Activated T-cell treated with anti-CD3 and anti-CD28 coated beads, Interleukin-2, amount 50 U/mL, for 72 hours (primary cell): ENCODE measurements around the gene RDH11. TPM values are rescaled to one million over a fixed set of nuclear protein-coding genes. Genes with fewer than 3 reads are reported as not detected.
"Not testable (repeated sequence)": the region's sequence is repeated elsewhere in the genome, so short reads cannot be mapped to it uniquely, and the experiment has no call there.

Experiments
- ATAC-seq, 2 donors: fragments of 150-1000 bp; cut with Tn5 transposase; replicated peaks in 1 of 2; 2 replicates each; pipeline ENCODE4 v1.10.0; 2021; ENCODE audit warnings: moderate library complexity in 2 of 2, mild to moderate bottlenecking in 1 of 2
- DNase-seq, 2 donors: peaks; one replicate each; pipeline ENCODE4 v3.0.0; 2021 to 2022; ENCODE audit warnings: mixed read lengths in 1 of 2
- H3K27ac Mint-ChIP-seq: one replicate; pipeline ENCODE4 v1.8.0; 2022; ENCODE audit warnings: mild to moderate bottlenecking, moderate library complexity, mixed read lengths
- H3K27me3 Mint-ChIP-seq: one replicate; pipeline ENCODE4 v1.8.0; 2022; ENCODE audit warnings: low read depth, mixed read lengths
- H3K36me3 Mint-ChIP-seq, 2 donors: one replicate each; pipeline ENCODE4 v1.8.0; 2022; ENCODE audit warnings: mixed read lengths in 2 of 2, mild to moderate bottlenecking in 1 of 2; ENCODE audit not compliant: insufficient read depth in 2 of 2
- H3K4me1 Mint-ChIP-seq: one replicate; pipeline ENCODE4 v1.8.0; 2022; ENCODE audit warnings: low read depth, mixed read lengths
- H3K4me3 Mint-ChIP-seq, 2 donors: one replicate each; pipeline ENCODE4 v1.8.0; 2022; ENCODE audit warnings: mild to moderate bottlenecking in 2 of 2, mixed read lengths in 2 of 2, moderate library complexity in 2 of 2
- H3K9me3 Mint-ChIP-seq, 2 donors: one replicate each; pipeline ENCODE4 v1.8.0; 2022; ENCODE audit warnings: mixed read lengths in 2 of 2
- total RNA-seq, 2 donors: library from RNA; stranded (reverse); gene quantifications; one replicate each; pipeline ENCODE4 v1.2.3, GENCODE V29; 2022

RDH11 gene
- total RNA-seq, 2 donors from 2014 or later: 47.4 to 49.9 TPM

DNA sequence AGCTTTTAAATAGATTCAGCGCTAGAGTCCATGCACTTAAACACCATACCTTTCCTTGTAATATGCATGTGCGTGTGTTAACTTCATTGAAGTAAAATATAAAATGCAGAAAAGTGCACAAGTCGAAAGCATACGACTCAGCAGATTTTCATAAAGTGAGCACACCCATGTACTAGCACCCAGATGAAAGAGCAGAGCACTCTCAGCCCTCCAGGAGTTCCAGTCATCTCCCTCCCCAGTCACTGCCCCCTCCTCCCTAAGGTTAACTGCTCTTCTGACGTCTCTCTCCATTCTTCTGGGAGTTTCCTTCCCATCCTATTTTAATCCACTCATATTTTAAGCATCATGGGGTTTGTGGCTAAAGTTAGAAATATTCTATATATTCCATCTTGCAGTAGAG lies 26.3 kb upstream of the RDH11 start:
- ATAC-seq: no peak
- peaks cover 11% of the 10 kb centered on the region for H3K4me1 Mint-ChIP-seq

GRCh38 chr14:67719866-67720265 lies 24.3 kb upstream of the RDH11 start:
- no peak overlapping the region for H3K4me3 Mint-ChIP-seq
- peaks cover 42% of the 10 kb centered on the region for H3K27me3 Mint-ChIP-seq
- H3K36me3 Mint-ChIP-seq: no peaks in the 10 kb centered on the region
- H3K9me3 Mint-ChIP-seq: no peaks in the 10 kb centered on the region
- ATAC-seq: no peak
- H3K4me1 Mint-ChIP-seq: peaks cover 11% of the 10 kb centered on the region
- DNase-seq: no peak
- H3K27ac Mint-ChIP-seq: no peak overlapping the region

More for the DNA sequence above, 26.3 kb upstream of the RDH11 start:
- no peak for DNase-seq
- Mint-ChIP-seq H3K4me3 (no peak overlapping the region), H3K9me3 (no peaks in the 10 kb centered on the region), H3K27me3 (peaks cover 54% of the 10 kb centered on the region), H3K27ac (no peak overlapping the region), H3K36me3 (no peaks in the 10 kb centered on the region)

DNA sequence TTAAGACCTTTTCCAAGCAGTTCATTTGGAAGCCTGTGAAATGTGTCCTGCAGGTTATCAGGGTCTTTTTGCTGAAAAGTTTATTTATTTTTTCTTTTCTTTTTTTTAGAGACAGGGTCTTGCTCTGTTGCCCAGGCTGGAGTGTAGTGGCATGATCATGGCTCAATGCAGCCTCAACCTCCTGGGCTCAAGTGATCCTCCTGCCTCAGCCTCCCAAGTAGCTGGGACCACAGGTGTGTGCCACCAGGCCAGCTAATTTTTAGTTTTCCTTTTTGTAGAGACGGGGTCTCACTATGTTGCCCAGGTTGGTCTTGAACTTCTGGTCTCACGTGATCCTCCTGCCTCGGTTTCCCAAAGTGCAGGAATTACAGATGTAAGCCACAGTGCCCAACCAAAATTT lies 23.8 kb upstream of the RDH11 start:
- H3K9me3 Mint-ChIP-seq, H3K36me3 Mint-ChIP-seq, H3K4me3 Mint-ChIP-seq, DNase-seq, H3K27ac Mint-ChIP-seq, ATAC-seq: not testable (repeated sequence)
- Mint-ChIP-seq H3K27me3 (peaks cover 37% of the 10 kb centered on the region), H3K4me1 (peaks cover 11% of the 10 kb centered on the region)

GRCh38 chr14:67718265-67718664 lies 22.7 kb upstream of the RDH11 start:
- Mint-ChIP-seq H3K27ac (no peak overlapping the region), H3K36me3 (no peaks in the 10 kb centered on the region), H3K9me3 (no peaks in the 10 kb centered on the region), H3K27me3 (peaks cover 26% of the 10 kb centered on the region), H3K4me3 (no peak overlapping the region), H3K4me1 (peaks cover 11% of the 10 kb centered on the region)
- no peak for ATAC-seq
- no peak for DNase-seq

DNA sequence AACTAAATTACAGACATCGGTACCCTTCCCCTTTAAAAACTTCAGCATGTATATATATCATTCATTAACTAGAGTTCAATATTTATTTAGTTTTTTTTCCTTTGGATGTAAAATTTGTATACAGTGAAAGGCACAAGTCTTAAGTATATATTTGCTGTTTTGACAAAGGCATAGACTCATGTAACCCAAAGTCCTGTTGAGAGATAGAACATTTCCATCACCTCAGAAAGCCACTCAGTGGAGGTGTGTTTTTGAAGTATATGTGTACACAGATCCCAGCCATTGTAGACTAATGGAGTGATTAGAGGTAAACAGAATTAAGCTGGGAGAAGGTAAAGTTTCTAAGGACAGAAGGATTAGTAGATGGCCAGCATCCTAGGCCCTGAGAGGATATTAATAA lies 21.5 kb upstream of the RDH11 start:
- Mint-ChIP-seq H3K27ac (no peak overlapping the region), H3K36me3 (no peaks in the 10 kb centered on the region), H3K9me3 (no peaks in the 10 kb centered on the region), H3K27me3 (peaks cover 14% of the 10 kb centered on the region), H3K4me3 (no peak overlapping the region), H3K4me1 (peaks cover 3% of the 10 kb centered on the region)
- DNase-seq (no peak), ATAC-seq (no peak)

DNA sequence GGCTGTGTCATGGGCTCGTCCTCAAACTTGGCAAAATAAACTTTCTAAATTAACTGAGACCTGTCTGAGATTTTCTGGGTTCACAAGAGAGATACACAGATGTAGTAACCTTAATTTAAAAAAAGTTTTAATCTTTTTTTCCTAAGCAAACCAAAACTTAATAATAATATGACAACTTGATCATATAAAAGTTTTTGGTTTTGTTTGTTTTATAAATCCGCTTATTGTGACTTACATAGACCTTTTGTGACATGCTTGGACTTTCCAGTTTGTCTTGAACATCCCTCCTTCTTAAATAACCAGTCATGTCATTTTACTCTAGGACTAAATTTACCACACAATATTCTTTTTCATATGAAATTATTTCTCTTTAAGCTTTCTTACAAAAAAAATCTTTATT lies 14.6 kb upstream of the RDH11 start:
- peaks cover 0 to 6% of the 10 kb centered on the region in 2 donors for H3K9me3 Mint-ChIP-seq
- H3K36me3 Mint-ChIP-seq: peaks cover 2 to 7% of the 10 kb centered on the region in 2 donors
- no peak overlapping the region for H3K27ac Mint-ChIP-seq
- H3K27me3 Mint-ChIP-seq: peaks cover 2% of the 10 kb centered on the region
- no peak overlapping the region for H3K4me3 Mint-ChIP-seq
- no peaks in the 10 kb centered on the region for H3K4me1 Mint-ChIP-seq
- DNase-seq: no peak
- no peak for ATAC-seq

- not testable (repeated sequence) for H3K9me3 Mint-ChIP-seq, H3K36me3 Mint-ChIP-seq, H3K27me3 Mint-ChIP-seq, H3K4me1 Mint-ChIP-seq, ATAC-seq, DNase-seq, H3K27ac Mint-ChIP-seq, H3K4me3 Mint-ChIP-seq
Observed at GRCh38 chr14:67709796-67710195, 14.2 kb upstream of the RDH11 start.

GRCh38 chr14:67709346-67709745 lies 13.8 kb upstream of the RDH11 start:
- H3K36me3 Mint-ChIP-seq, DNase-seq, H3K27ac Mint-ChIP-seq, H3K9me3 Mint-ChIP-seq, H3K4me3 Mint-ChIP-seq, H3K4me1 Mint-ChIP-seq, ATAC-seq: not testable (repeated sequence)
- H3K27me3 Mint-ChIP-seq: peaks cover 11% of the 10 kb centered on the region

DNA sequence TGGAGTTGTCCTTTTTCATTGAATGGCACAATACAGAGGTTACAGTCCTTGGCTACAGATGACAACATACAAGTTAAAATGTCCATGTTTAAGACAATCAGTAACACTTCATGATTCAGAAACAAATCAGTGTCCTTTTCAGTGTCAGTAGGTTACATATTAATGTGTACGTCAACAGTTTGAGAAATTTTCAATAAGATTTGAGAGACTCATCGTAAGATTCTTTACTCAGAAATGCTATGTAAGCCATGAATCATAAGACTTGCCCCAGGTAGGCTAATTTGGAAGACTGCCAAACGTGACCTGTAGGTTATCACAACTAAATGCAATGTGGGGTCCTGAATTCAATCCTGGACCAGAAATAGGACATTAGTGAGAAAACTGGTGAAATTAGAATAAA lies 9.6 kb upstream of the RDH11 start:
- Mint-ChIP-seq H3K27ac (no peak overlapping the region), H3K4me3 (no peak overlapping the region), H3K4me1 (peaks cover 13% of the 10 kb centered on the region), H3K27me3 (peaks cover 11% of the 10 kb centered on the region), H3K9me3 (peaks cover 0 to 2% of the 10 kb centered on the region in 2 donors), H3K36me3 (peaks cover 2 to 4% of the 10 kb centered on the region in 2 donors)
- no peak for DNase-seq
- no peak for ATAC-seq

- H3K4me3 Mint-ChIP-seq: no peak overlapping the region
- no peaks in the 10 kb centered on the region for H3K36me3 Mint-ChIP-seq
- ATAC-seq: peak; percentile 69 to 80
- no peaks in the 10 kb centered on the region for H3K9me3 Mint-ChIP-seq
- peak; percentile 39 to 44 for DNase-seq
- peaks cover 11% of the 10 kb centered on the region for H3K27me3 Mint-ChIP-seq
- H3K27ac Mint-ChIP-seq: no peak overlapping the region
- peaks cover 13% of the 10 kb centered on the region for H3K4me1 Mint-ChIP-seq
Observed at GRCh38 chr14:67704484-67705089, 9.0 kb upstream of the RDH11 start.

DNA sequence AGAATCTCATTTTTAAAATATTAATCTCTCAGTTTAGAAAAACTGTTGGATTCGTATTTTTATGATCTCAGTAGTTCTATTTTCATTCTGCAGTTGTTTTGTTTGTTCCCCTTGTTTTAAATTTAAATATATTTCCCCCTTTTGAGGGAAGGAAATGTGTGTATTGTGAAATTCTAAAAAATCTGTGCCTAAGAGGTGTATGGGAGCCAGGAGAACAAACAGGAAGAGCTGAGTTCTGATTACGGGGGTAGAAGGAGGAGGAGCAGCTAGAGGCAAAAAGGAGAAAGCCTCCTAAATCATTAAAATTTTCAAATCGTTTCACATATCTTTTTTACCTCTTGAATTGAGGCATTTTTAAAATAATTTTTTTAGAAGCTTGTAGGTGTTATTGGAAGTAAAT lies 8.4 kb upstream of the RDH11 start:
- DNase-seq (no peak), ATAC-seq (no peak)
- Mint-ChIP-seq H3K27ac (no peak overlapping the region), H3K4me3 (no peak overlapping the region), H3K36me3 (no peaks in the 10 kb centered on the region), H3K4me1 (peaks cover 13% of the 10 kb centered on the region), H3K27me3 (peaks cover 11% of the 10 kb centered on the region), H3K9me3 (no peaks in the 10 kb centered on the region)

DNA sequence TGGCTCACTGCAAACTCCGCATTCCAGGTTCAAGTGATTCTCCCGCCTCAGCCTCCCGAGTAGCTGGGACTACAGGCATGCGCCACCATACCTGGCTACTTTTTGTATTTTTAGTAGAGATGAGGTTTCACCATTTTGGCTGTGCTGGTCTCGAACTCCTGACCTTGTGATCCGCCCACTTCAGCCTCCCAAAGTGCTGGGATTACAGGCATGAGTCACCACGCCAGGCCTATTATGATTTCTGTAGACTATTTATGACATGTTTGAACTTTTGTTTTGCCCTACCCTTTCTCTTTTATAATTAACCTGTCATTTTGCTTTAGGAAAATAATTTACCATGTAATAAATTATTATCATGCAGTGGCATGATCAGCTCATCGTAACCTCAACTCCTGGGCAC lies 5.9 kb upstream of the RDH11 start, which contains the start of gene RDH12:
TSS of gene RDH12 (plus strand) at position 395 of the 400 bp plus-strand sequence. CDS start 20,757 bp downstream, outside the sequence.
- H3K9me3 Mint-ChIP-seq, ATAC-seq, DNase-seq, H3K27ac Mint-ChIP-seq, H3K4me3 Mint-ChIP-seq, H3K36me3 Mint-ChIP-seq: not testable (repeated sequence)
- Mint-ChIP-seq H3K4me1 (peaks cover 14% of the 10 kb centered on the region), H3K27me3 (peaks cover 11% of the 10 kb centered on the region)

DNA sequence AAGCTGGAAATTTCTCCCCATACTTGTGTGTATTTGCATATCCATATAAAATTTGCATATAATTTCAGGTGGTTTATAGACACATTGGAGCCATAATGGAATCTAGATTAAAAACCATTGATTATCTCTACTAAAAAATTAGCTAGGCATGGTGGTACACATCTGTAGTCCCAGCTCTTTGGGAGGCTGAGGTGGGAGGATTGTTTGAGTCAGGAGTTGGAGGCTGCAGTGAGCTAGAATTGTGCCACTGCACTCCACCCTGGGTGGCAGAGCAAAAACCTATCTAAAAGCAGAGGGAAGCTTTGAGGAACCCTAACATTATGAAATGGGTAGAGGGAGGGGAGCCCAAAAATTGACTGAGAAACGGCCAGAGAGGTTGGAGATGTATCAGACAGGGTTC lies 2.6 kb upstream of the RDH11 start:
- Mint-ChIP-seq H3K4me1 (peaks cover 24% of the 10 kb centered on the region), H3K36me3 (peaks cover 0 to 4% of the 10 kb centered on the region in 2 donors), H3K27me3 (no peaks in the 10 kb centered on the region), H3K27ac (no peak overlapping the region), H3K9me3 (no peaks in the 10 kb centered on the region), H3K4me3 (no peak overlapping the region)
- DNase-seq: no peak
- no peak for ATAC-seq

- peaks cover 28% of the 10 kb centered on the region for H3K4me1 Mint-ChIP-seq
- no peak overlapping the region for H3K27ac Mint-ChIP-seq
- H3K9me3 Mint-ChIP-seq: no peaks in the 10 kb centered on the region
- H3K36me3 Mint-ChIP-seq: peaks cover 4 to 8% of the 10 kb centered on the region in 2 donors
- DNase-seq (no peak), ATAC-seq (no peak)
- H3K4me3 Mint-ChIP-seq: no peak overlapping the region
- H3K27me3 Mint-ChIP-seq: no peaks in the 10 kb centered on the region
Observed at GRCh38 chr14:67697006-67697405, 1.4 kb upstream of the RDH11 start.
